HUES48 (cell line): ENCODE measurements around the gene DYNLT1.

Experiments used
- H3K27ac ChIP-seq: one replicate; pipeline ENCODE4 v1.7.0; 2013; ENCODE audit warnings: low read depth, low read length, inconsistent platforms
- H3K27me3 ChIP-seq: 2 replicates; pipeline ENCODE4 v1.6.1; 2013; ENCODE audit warnings: mild to moderate bottlenecking, low read length; ENCODE audit not compliant: control insufficient read depth, insufficient read depth
- H3K36me3 ChIP-seq: 2 replicates; pipeline ENCODE4 v1.6.1; 2013; ENCODE audit warnings: low read length; ENCODE audit not compliant: control insufficient read depth, insufficient read depth
- H3K4me1 ChIP-seq: 2 replicates; pipeline ENCODE4 v1.6.1; 2013; ENCODE audit warnings: mild to moderate bottlenecking, low read length; ENCODE audit not compliant: control insufficient read depth, insufficient read depth
- H3K4me3 ChIP-seq: 2 replicates; pipeline ENCODE4 v1.5.1; 2013; ENCODE audit warnings: mild to moderate bottlenecking, low read depth, low read length
- H3K9ac ChIP-seq: 2 replicates; pipeline ENCODE4 v1.6.1; 2013; ENCODE audit warnings: mild to moderate bottlenecking, low read depth, low read length, moderate library complexity
- H3K9me3 ChIP-seq: 2 replicates; pipeline ENCODE4 v1.6.1; 2013; ENCODE audit warnings: low read length; ENCODE audit not compliant: control insufficient read depth, insufficient read depth

Gene DYNLT1

GRCh38 chr6:158586652-158587051, 57.9 kb downstream of the DYNLT1 start:
- no peaks in the 10 kb centered on the region for H3K4me1 ChIP-seq
- no peak overlapping the region for H3K9ac ChIP-seq
- peaks cover 80% of the 10 kb centered on the region for H3K36me3 ChIP-seq
- no peak overlapping the region for H3K4me3 ChIP-seq
- H3K27me3 ChIP-seq, result no peaks in the 10 kb centered on the region
- no peaks in the 10 kb centered on the region for H3K9me3 ChIP-seq
- H3K27ac ChIP-seq, result no peak overlapping the region
